Measurements from ENCODE around the gene CCL18.
"Not testable (repeated sequence)": the region's sequence is repeated elsewhere in the genome, so short reads cannot be mapped to it uniquely, and the experiment has no call there.

The CCL18 gene

GRCh38 chr17:36118477-36119353 lies 54.6 kb downstream of the CCL18 start:
- peaks cover 9% of the 10 kb centered on the region for H3K4me1 ChIP-seq (ENCODE audit: insufficient read depth, low read length)
- H3K27me3 ChIP-seq (ENCODE audit: insufficient read depth, low read length) = no peaks in the 10 kb centered on the region
- H3K9ac ChIP-seq (ENCODE audit: low read depth, low read length) = no peak overlapping the region
- no peak overlapping the region for H3K27ac ChIP-seq (ENCODE audit: low read depth, low read length)
- WGBS = 93% methylated on average over 11 of the region's 12 CpGs
- no peak overlapping the region for H3K4me3 ChIP-seq (ENCODE audit: low read length)
- H3K9me3 ChIP-seq (ENCODE audit: insufficient read depth, low read depth, low read length) = no peaks in the 10 kb centered on the region
- no peaks in the 10 kb centered on the region for H3K36me3 ChIP-seq (ENCODE audit: insufficient read depth, low read length)

GRCh38 chr17:36120221-36120620 lies 56.1 kb downstream of the CCL18 start:
- Histone ChIP-seq H3K27ac (ENCODE audit: low read depth, low read length) (no peak overlapping the region), H3K4me3 (ENCODE audit: low read length) (no peak overlapping the region), H3K27me3 (ENCODE audit: insufficient read depth, low read length) (no peaks in the 10 kb centered on the region), H3K36me3 (ENCODE audit: insufficient read depth, low read length) (no peaks in the 10 kb centered on the region), H3K9ac (ENCODE audit: low read depth, low read length) (no peak overlapping the region), H3K9me3 (ENCODE audit: insufficient read depth, low read depth, low read length) (peaks cover 8% of the 10 kb centered on the region), H3K4me1 (ENCODE audit: insufficient read depth, low read length) (peaks cover 14% of the 10 kb centered on the region)
- WGBS = 98% methylated on average over 3 of the region's 3 CpGs

GRCh38 chr17:36121099-36121498 lies 57.0 kb downstream of the CCL18 start:
- H3K4me1 ChIP-seq (ENCODE audit: insufficient read depth, low read length) = peaks cover 14% of the 10 kb centered on the region
- H3K27me3 ChIP-seq (ENCODE audit: insufficient read depth, low read length); H3K4me3 ChIP-seq (ENCODE audit: low read length); H3K27ac ChIP-seq (ENCODE audit: low read depth, low read length); H3K9ac ChIP-seq (ENCODE audit: low read depth, low read length); H3K36me3 ChIP-seq (ENCODE audit: insufficient read depth, low read length): not testable (repeated sequence)
- WGBS = 96% methylated on average over 6 of the region's 6 CpGs
- H3K9me3 ChIP-seq (ENCODE audit: insufficient read depth, low read depth, low read length) = peaks cover 16% of the 10 kb centered on the region

Data from HUES64 (cell line).